Adrenal gland (tissue), 12 donors: ENCODE measurements around the gene ZNF652. TPM values are rescaled to one million over a fixed set of nuclear protein-coding genes. Genes with fewer than 3 reads are reported as not detected.
A peak's percentile ranks its signal among the peaks of the same experiment; 100 is the strongest.
"Not testable (repeated sequence)": the region's sequence is repeated elsewhere in the genome, so short reads cannot be mapped to it uniquely, and the experiment has no call there.

Experiments used
- DNase-seq, 7 donors: peaks; one replicate each; pipeline ENCODE4 v3.0.0-alpha.2; 2019 to 2020
- H3K27ac ChIP-seq, 5 donors: fragments of 200-600 bp; sonication (generic) in 4 of 5; 1 replicate in 3 of 5; 2 replicates in 2 of 5; pipeline versions ENCODE4 v1.5.1 to v1.8.0; 2016 to 2020; ENCODE audit warnings: mild to moderate bottlenecking in 1 of 5
- H3K27me3 ChIP-seq: fragments of 200-600 bp; 2 replicates; pipeline ENCODE4 v1.8.0; 2021
- H3K36me3 ChIP-seq, 2 donors: fragments of 200-600 bp; replicated peaks in 1 of 2; 1 replicate in 1 of 2; 2 replicates in 1 of 2; pipeline versions ENCODE4 v1.5.1 to v1.8.0; 2018 to 2022
- H3K4me1 ChIP-seq, 2 donors: fragments of 200-600 bp; replicated peaks in 1 of 2; 1 replicate in 1 of 2; 2 replicates in 1 of 2; pipeline versions ENCODE4 v1.5.1 to v1.8.0; 2018 to 2021
- H3K4me3 ChIP-seq, 4 donors: fragments of 200-600 bp; sonication (generic) in 3 of 4; one replicate each; pipeline ENCODE4 v1.5.1; 2016 to 2018
- H3K9me3 ChIP-seq, 3 donors: fragments of 200-600 bp; sonication (generic) in 1 of 3; replicated peaks in 1 of 3; 1 replicate in 2 of 3; 2 replicates in 1 of 3; pipeline versions ENCODE4 v1.5.1 to v1.8.0; 2016 to 2021
- CTCF ChIP-seq, 6 experiments: fragments of 450-650 bp in 4 of 6; fragments of 200-600 bp in 2 of 6; sonication (generic) in 1 of 6; IDR thresholded peaks; 1 replicate in 5 of 6; 2 replicates in 1 of 6; pipeline versions ENCODE4 v1.5.1 to v1.8.0; 2016 to 2021; ENCODE audit warnings: antibody characterized with exemption in 6 of 6, mild to moderate bottlenecking in 2 of 6, moderate library complexity in 1 of 6
- POLR2A ChIP-seq, 2 donors: fragments of 450-650 bp; IDR thresholded peaks; one replicate each; pipeline ENCODE4 v1.6.1; 2017; ENCODE audit warnings: antibody characterized with exemption in 2 of 2, mild to moderate bottlenecking in 2 of 2, moderate library complexity in 1 of 2
- WGBS, 4 donors: extraction: QIAGEN DNeasy Blood & Tissue Kit in 2 of 4; methylation state at CpG; one replicate each; pipeline versions ENCODE4 v1.1.5 to v1.1.7; 2013 to 2017; 5-methylcytosine and 5-hydroxymethylcytosine counted together
- intact Hi-C, 2 donors: fragments of 100-400 bp; cut with DNase I; formaldehyde crosslinking; loops; one replicate each; pipeline versions ENCODE4 v1.14.1 to v1.15.0; 2022 to 2023
- polyA plus RNA-seq, 3 donors: library from polyadenylated mRNA; stranded (reverse); fragments of 200-250 nt in 2 of 3; fragments of 350-450 nt in 1 of 3; fragmentation: Illumina TruSeq in 1 of 3; extraction: RNeasy Lipid Tissue Mini Kit (QIAGEN cat#74804) in 1 of 3; gene quantifications; one replicate each; pipeline ENCODE4 v1.2.3, GENCODE V29; 2013 to 2014
- total RNA-seq, 9 donors: library from RNA; depleted of rRNA in 4 of 9; stranded (reverse); fragments of >200 nt in 4 of 9; fragments of 120-200 nt in 1 of 9; fragmentation: NEBNext Ultra II Directional in 1 of 9; extraction: Animal tissue kit (Norgen Biotek cat#: 25700) in 1 of 9; gene quantifications; one replicate each; pipeline versions ENCODE4 v1.1.0 to v1.2.4, GENCODE V29; 2013 to 2023
- donor health status: healthy with polysubstance abuse.
- donor health status: Bipolar disorder and iron deficiency.
- donor health status: DM: yes; HTN: yes; CAD: no.
- donor health status: DM: no; HTN: no; CAD: no.
- donor health status: DM: no; HTN: no; CAD: no.
- donor health status: DM: yes; HTN: yes; CAD: no.

The ZNF652 gene
- total and polyA plus RNA-seq, 12 donors: 22.7 to 58.7 (median 48.1) TPM

GRCh38 chr17:49397586-49397985 is 35.5 kb upstream of the ZNF652 start:
- intact Hi-C loops: loop anchor here in 1 of 2 donors (5.0 kb wide), 1 partner anchor 80 kb away; no protein-coding TSS in a partner anchor
- DNase-seq: no peak

GRCh38 chr17:49393491-49394255 is 31.6 kb upstream of the ZNF652 start:
- no peak overlapping the region for H3K27ac ChIP-seq
- WGBS, 4 donors: 67 to 79% (median 70%) methylated on average over 8 of the region's 8 CpGs

More at GRCh38 chr17:49397586-49397985, 35.5 kb upstream of the ZNF652 start:
- no peaks in the 10 kb centered on the region for H3K36me3 ChIP-seq
- H3K4me3 ChIP-seq: no peak overlapping the region
- no peaks in the 10 kb centered on the region for H3K27me3 ChIP-seq
- TF ChIP-seq CTCF (IDR thresholded peaks at IDR 0.05) (no peak), POLR2A (IDR thresholded peaks at IDR 0.05) (no peak)
- 49 to 64% (median 58%) methylated on average over 4 of the region's 4 CpGs for WGBS, 4 donors
- no peaks in the 10 kb centered on the region for H3K9me3 ChIP-seq
- H3K4me1 ChIP-seq: peaks cover 0 to 6% of the 10 kb centered on the region in 2 donors
- no peak overlapping the region for H3K27ac ChIP-seq

GRCh38 chr17:49390548-49391324 is 28.7 kb upstream of the ZNF652 start:
- Histone ChIP-seq H3K27me3 (no peaks in the 10 kb centered on the region), H3K9me3 (no peaks in the 10 kb centered on the region), H3K27ac (peak overlapping the region in 3 of 5 donors; percentile 12 to 82 (median 62)), H3K36me3 (no peaks in the 10 kb centered on the region), H3K4me3 (no peak overlapping the region), H3K4me1 (peaks cover 0 to 30% of the 10 kb centered on the region in 2 donors)
- DNase-seq: peak in 3 of 7 donors; percentile 23 to 31 (median 28)
- intact Hi-C loops: no loop called here
- no peak for TF ChIP-seq CTCF (IDR thresholded peaks at IDR 0.05)
- WGBS, 4 donors: 65 to 77% (median 68%) methylated on average over 8 to 9 of the region's 9 CpGs

More at GRCh38 chr17:49393491-49394255, 31.6 kb upstream of the ZNF652 start:
- Histone ChIP-seq H3K9me3 (no peaks in the 10 kb centered on the region), H3K4me3 (no peak overlapping the region), H3K4me1 (peaks cover 0 to 30% of the 10 kb centered on the region in 2 donors), H3K36me3 (no peaks in the 10 kb centered on the region), H3K27me3 (no peaks in the 10 kb centered on the region)
- peak in 1 of 7 donors; percentile 25 for DNase-seq
- TF ChIP-seq CTCF (IDR thresholded peaks at IDR 0.05) (no peak), POLR2A (IDR thresholded peaks at IDR 0.05) (no peak)
- intact Hi-C loops: loop anchor here in 1 of 2 donors (2.0 kb wide), 1 partner anchor 79 kb away; no protein-coding TSS in a partner anchor

- intact Hi-C loops: not testable (repeated sequence)
Observed at GRCh38 chr17:49389514-49390347, 27.7 kb upstream of the ZNF652 start.

More at GRCh38 chr17:49389514-49390347, 27.7 kb upstream of the ZNF652 start:
- peak overlapping the region in 2 of 5 donors; percentile 28 to 62 for H3K27ac ChIP-seq
- WGBS, 4 donors: 74 to 80% (median 76%) methylated on average over 12 of the region's 12 CpGs
- H3K27me3 ChIP-seq, H3K9me3 ChIP-seq, H3K36me3 ChIP-seq, H3K4me3 ChIP-seq: not testable (repeated sequence)
- DNase-seq: peak in 2 of 7 donors; percentile 16 to 62
- H3K4me1 ChIP-seq: peaks cover 0 to 26% of the 10 kb centered on the region in 2 donors
